HepG2 (cell line): ENCODE measurements around the gene CEP170. TPM values are rescaled to one million over a fixed set of nuclear protein-coding genes. Genes with fewer than 3 reads are reported as not detected.

Experiments used
- ATAC-seq: fragments of 200-7000 bp; cut with Tn5 transposase; 3 replicates; pipeline ENCODE4 v1.9.1; 2020; ENCODE audit warnings: mild to moderate bottlenecking, moderate library complexity
- BruUV-seq: library from RNA; stranded (reverse); fragments of 400-500 nt; replicated peaks from 2 replicates; lab custom pipeline; 2021; lab: Mats Ljungman, UMichigan
- CTCF ChIA-PET: fragments of 300-600 bp; formaldehyde crosslinking; extraction: SDS; loops from one replicate; lab custom pipeline; 2021; ENCODE audit warnings: low total read pairs, inconsistent platforms, low intra/inter-chr PET ratio; lab: Yijun Ruan, JAX
- POLR2A ChIA-PET: fragments of 350-600 bp; sonication (Branson Sonifier 250); formaldehyde crosslinking; loops from one replicate; lab custom pipeline; 2020; ENCODE audit warnings: antibody characterized with exemption, inconsistent platforms; lab: Yijun Ruan, JAX
- DNase-seq: peaks from one replicate; pipeline ENCODE4 v3.0.0-alpha.2; 2015; ENCODE audit warnings: low spot score
- FAIRE-seq: peaks from 3 replicates; lab custom pipeline; 2011; peaks lifted over from hg19 to GRCh38; lab: Jason Lieb, UNC
- H2AFZ ChIP-seq: one replicate; pipeline ENCODE4 v1.6.1; 2011; ENCODE audit warnings: low read length, inconsistent platforms
- H3K27ac ChIP-seq: fragments of 300-600 bp; 3 replicates; pipeline ENCODE4 v1.8.0; 2011; ENCODE audit warnings: mixed run types, mild to moderate bottlenecking, mixed read lengths, low read length, inconsistent platforms; ENCODE audit not compliant: insufficient read depth; ENCODE audit errors: extremely low read length
- H3K27me3 ChIP-seq, 2 experiments: fragments of 200-600 bp in 1 of 2; 2 replicates in 1 of 2; 3 replicates in 1 of 2; pipeline versions ENCODE4 v1.6.0 to v1.8.0; 2011; ENCODE audit warnings: low read length in 2 of 2, mild to moderate bottlenecking in 2 of 2, moderate library complexity in 2 of 2, inconsistent platforms in 1 of 2; ENCODE audit not compliant: insufficient read depth in 2 of 2, control insufficient read depth in 1 of 2
- H3K36me3 ChIP-seq, 2 experiments: fragments of 200-600 bp in 1 of 2; replicated peaks in 1 of 2; 2 replicates in 1 of 2; 3 replicates in 1 of 2; pipeline versions ENCODE4 v1.5.1 to v1.8.0; 2011; ENCODE audit warnings: low read length in 2 of 2, inconsistent platforms in 1 of 2; ENCODE audit not compliant: insufficient read depth in 2 of 2, control insufficient read depth in 1 of 2
- H3K4me1 ChIP-seq: 2 replicates; pipeline ENCODE4 v1.5.1; 2012; ENCODE audit warnings: low read length, inconsistent platforms; ENCODE audit not compliant: insufficient read depth
- H3K4me2 ChIP-seq: 2 replicates; pipeline ENCODE4 v1.6.0; 2011; ENCODE audit warnings: low read depth, low read length, inconsistent platforms
- H3K4me3 ChIP-seq, 3 experiments: fragments of 200-600 bp in 1 of 3; sonication (generic), shearing (Covaris generic) in 1 of 3; replicated peaks in 1 of 3; 2 replicates each; pipeline ENCODE4 v1.5.1; 2011 to 2016; ENCODE audit warnings: low read length in 3 of 3, inconsistent platforms in 2 of 3, low read depth in 2 of 3, mild to moderate bottlenecking in 2 of 3, control low read depth in 1 of 3, mixed read lengths in 1 of 3; ENCODE audit not compliant: insufficient read depth in 1 of 3
- H3K79me2 ChIP-seq: one replicate; pipeline ENCODE4 v1.6.1; 2011; ENCODE audit warnings: low read length, inconsistent platforms; ENCODE audit not compliant: insufficient read depth
- H3K9ac ChIP-seq: 2 replicates; pipeline ENCODE4 v1.6.0; 2011; ENCODE audit warnings: mild to moderate bottlenecking, low read depth, low read length, inconsistent platforms; ENCODE audit not compliant: insufficient read depth
- H3K9me3 ChIP-seq: 2 replicates; pipeline ENCODE4 v1.5.1; 2012; ENCODE audit warnings: mild to moderate bottlenecking, low read length
- H4K20me1 ChIP-seq: 2 replicates; pipeline ENCODE4 v1.6.0; 2011; ENCODE audit warnings: inconsistent platforms, mild to moderate bottlenecking, low read length, moderate library complexity; ENCODE audit not compliant: insufficient read depth
- ATF7-NPFF ChIP-seq: sonication (generic); formaldehyde crosslinking; IDR thresholded peaks from 2 replicates; pipeline ENCODE4 v1.8.1; 2023; ENCODE audit warnings: mild to moderate bottlenecking, low read depth, missing genetic modification reagents, moderate library complexity
- BORCS8-MEF2B ChIP-seq: sonication (generic); formaldehyde crosslinking; IDR thresholded peaks from 2 replicates; pipeline ENCODE4 v1.8.0; 2022; ENCODE audit warnings: mild to moderate bottlenecking, missing genetic modification reagents
- CERS6 ChIP-seq: sonication (generic); formaldehyde crosslinking; IDR thresholded peaks from 2 replicates; pipeline ENCODE4 v1.5.0; 2020; ENCODE audit warnings: missing genetic modification reagents
- KLF11 ChIP-seq: IDR thresholded peaks from 2 replicates; pipeline ENCODE4 v1.6.1; 2016; ENCODE audit warnings: missing compliant biosample characterization
- MIXL1 ChIP-seq: IDR thresholded peaks from 2 replicates; pipeline ENCODE4 v1.6.1; 2016
- MTA1 ChIP-seq: sonication (generic); formaldehyde crosslinking; IDR thresholded peaks from 2 replicates; pipeline ENCODE4 v1.4.0; 2020; ENCODE audit warnings: missing genetic modification reagents, mild to moderate bottlenecking, borderline replicate concordance
- RBFOX2 ChIP-seq: fragments of 200-400 bp; formaldehyde crosslinking; IDR thresholded peaks from 2 replicates; pipeline ENCODE4 v1.6.1; 2017; ENCODE audit warnings: low read depth, mild to moderate bottlenecking, low read length
- RELA ChIP-seq: sonication (generic); formaldehyde crosslinking; IDR thresholded peaks from 2 replicates; pipeline ENCODE4 v1.4.0; 2020; ENCODE audit warnings: missing genetic modification reagents
- SALL2 ChIP-seq: sonication (generic); formaldehyde crosslinking; IDR thresholded peaks from 2 replicates; pipeline ENCODE4 v1.8.1; 2023; ENCODE audit warnings: mild to moderate bottlenecking, missing genetic modification reagents, inconsistent platforms
- SIN3B ChIP-seq: fragments of 150-350 bp; IDR thresholded peaks from 2 replicates; pipeline ENCODE4 v1.6.1; 2014; ENCODE audit warnings: low read length
- ZNF10 ChIP-seq: sonication (generic); formaldehyde crosslinking; IDR thresholded peaks from 2 replicates; pipeline ENCODE4 v1.4.0; 2020; ENCODE audit warnings: mild to moderate bottlenecking, low read depth, missing genetic modification reagents, borderline replicate concordance
- ZNF24 ChIP-seq: fragments of 450-650 bp; IDR thresholded peaks from 2 replicates; pipeline ENCODE4 v1.6.1; 2017; ENCODE audit warnings: antibody characterized with exemption, mild to moderate bottlenecking
- ZNF317 ChIP-seq: sonication (generic); formaldehyde crosslinking; IDR thresholded peaks from 2 replicates; pipeline ENCODE4 v1.5.0; 2020; ENCODE audit warnings: mild to moderate bottlenecking, missing genetic modification reagents
- ZNF33A ChIP-seq: sonication (generic); formaldehyde crosslinking; IDR thresholded peaks from 2 replicates; pipeline ENCODE4 v1.5.1; 2020; ENCODE audit warnings: missing genetic modification reagents, mild to moderate bottlenecking, moderate library complexity, borderline replicate concordance
- ZNF512 ChIP-seq: sonication (generic); formaldehyde crosslinking; IDR thresholded peaks from 2 replicates; pipeline ENCODE4 v1.4.0; 2020; ENCODE audit warnings: mild to moderate bottlenecking, missing genetic modification reagents
- in situ Hi-C: cut with HindIII; loops from 2 replicates; pipeline ENCODE4 v1.10.0; 2017; ENCODE audit warnings: low pct_unique_long_range_greater_than_20kb; ENCODE audit not compliant: extremely low pct_ligation_motif_present
- intact Hi-C: fragments of 100-400 bp; cut with micrococcal nuclease; formaldehyde crosslinking; loops from one replicate; pipeline ENCODE4 v1.10.0; 2022; ENCODE audit not compliant: unreplicated experiment
- polyA plus RNA-seq, 8 experiments: library from polyadenylated mRNA; depleted of rRNA in 3 of 8; stranded (reverse) in 7 of 8; unstranded in 1 of 8; fragments of >200 nt; fragmentation: Illumina TruSeq in 4 of 8; extraction: Trizol in 4 of 8; gene quantifications; 2 replicates each; pipeline versions ENCODE4 v1.2.1 to v1.2.3, GENCODE V29; 2011 to 2016; ENCODE audit warnings: low read depth in 4 of 8, missing spikeins in 1 of 8, mixed read lengths in 1 of 8; ENCODE audit not compliant: insufficient read depth in 1 of 8
- total RNA-seq, 5 experiments: library from RNA; depleted of rRNA; stranded (reverse); fragments of >200 nt; fragmentation: Illumina TruSeq; extraction: Trizol; gene quantifications; 2 replicates each; pipeline ENCODE4 v1.2.3, GENCODE V29; 2016; ENCODE audit warnings: low read depth in 1 of 5
- TF ChIP-seq, protein P1 (sequence below): sonication (generic); formaldehyde crosslinking; IDR thresholded peaks from 2 replicates; pipeline ENCODE4 v1.4.0; 2020; ENCODE audit warnings: mild to moderate bottlenecking, missing genetic modification reagents

CEP170 gene
- total and polyA plus RNA-seq, 2 of the 13 experiments (the other 11 are each of a cell fraction or from before 2014, with no cell fraction given), result 23.0 to 28.6 TPM

DNA sequence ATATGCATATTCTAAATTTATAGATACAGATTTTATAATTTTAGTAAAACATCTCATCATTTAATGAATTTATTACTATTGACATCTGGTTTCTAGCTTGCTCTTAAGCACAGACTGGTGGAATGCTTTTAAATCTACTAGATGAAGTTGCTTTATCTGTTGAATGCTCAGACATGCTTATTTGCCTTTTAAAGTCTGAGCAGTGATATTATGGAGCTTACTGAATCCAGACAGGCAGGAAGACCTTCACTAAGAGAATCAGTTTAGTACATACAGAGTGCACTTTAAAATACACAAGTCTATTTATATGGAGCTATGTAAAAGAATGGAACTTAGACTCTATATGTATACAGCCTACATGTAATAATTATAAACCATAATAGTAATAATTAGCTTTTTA, 17.3 kb upstream of the CEP170 start:
- H4K20me1 ChIP-seq, result no peaks in the 10 kb centered on the region
- ChIA-PET POLR2A (interaction anchor here (0.9 kb wide), 1 partner anchor 17 kb away, joined by 3 read pairs; the partner anchor contains the start of gene SDCCAG8), CTCF (no interaction called here)
- no peaks in the 10 kb centered on the region for H3K9me3 ChIP-seq
- FAIRE-seq, result no peak
- H2AFZ ChIP-seq, result no peak overlapping the region
- peaks cover 0 to 5% of the 10 kb centered on the region in 2 experiments; a peak in 1 of 5 replicates for H3K36me3 ChIP-seq
- no peak overlapping the region for H3K27ac ChIP-seq
- no peak overlapping the region for H3K4me2 ChIP-seq
- no peak overlapping the region for H3K9ac ChIP-seq
- ATAC-seq, result no peak
- in situ Hi-C loops (no loop called here), intact Hi-C loops (no loop called here)
- no peaks in the 10 kb centered on the region for H3K27me3 ChIP-seq
- no peak overlapping the region for H3K4me3 ChIP-seq
- H3K4me1 ChIP-seq, result no peaks in the 10 kb centered on the region; the same call in 1 of the 2 replicates
- DNase-seq, result no peak
- H3K79me2 ChIP-seq, result no peaks in the 10 kb centered on the region
- BruUV-seq, result no TSS peak
- no peak for TF ChIP-seq ATF7-NPFF (CRISPR knock-in tag)
- TF ChIP-seq SALL2 (CRISPR knock-in tag), result no peak
- TF ChIP-seq BORCS8-MEF2B (CRISPR knock-in tag), result no peak
- TF ChIP-seq ZNF512 (CRISPR knock-in tag), result no peak
- no peak for TF ChIP-seq ZNF10 (CRISPR knock-in tag)
- TF ChIP-seq SIN3B, result no peak
- TF ChIP-seq RELA (CRISPR knock-in tag), result no peak
- TF ChIP-seq ZNF317 (CRISPR knock-in tag), result no peak
- no peak for TF ChIP-seq MTA1
- no peak for TF ChIP-seq ZNF33A
- TF ChIP-seq, protein P1, sequence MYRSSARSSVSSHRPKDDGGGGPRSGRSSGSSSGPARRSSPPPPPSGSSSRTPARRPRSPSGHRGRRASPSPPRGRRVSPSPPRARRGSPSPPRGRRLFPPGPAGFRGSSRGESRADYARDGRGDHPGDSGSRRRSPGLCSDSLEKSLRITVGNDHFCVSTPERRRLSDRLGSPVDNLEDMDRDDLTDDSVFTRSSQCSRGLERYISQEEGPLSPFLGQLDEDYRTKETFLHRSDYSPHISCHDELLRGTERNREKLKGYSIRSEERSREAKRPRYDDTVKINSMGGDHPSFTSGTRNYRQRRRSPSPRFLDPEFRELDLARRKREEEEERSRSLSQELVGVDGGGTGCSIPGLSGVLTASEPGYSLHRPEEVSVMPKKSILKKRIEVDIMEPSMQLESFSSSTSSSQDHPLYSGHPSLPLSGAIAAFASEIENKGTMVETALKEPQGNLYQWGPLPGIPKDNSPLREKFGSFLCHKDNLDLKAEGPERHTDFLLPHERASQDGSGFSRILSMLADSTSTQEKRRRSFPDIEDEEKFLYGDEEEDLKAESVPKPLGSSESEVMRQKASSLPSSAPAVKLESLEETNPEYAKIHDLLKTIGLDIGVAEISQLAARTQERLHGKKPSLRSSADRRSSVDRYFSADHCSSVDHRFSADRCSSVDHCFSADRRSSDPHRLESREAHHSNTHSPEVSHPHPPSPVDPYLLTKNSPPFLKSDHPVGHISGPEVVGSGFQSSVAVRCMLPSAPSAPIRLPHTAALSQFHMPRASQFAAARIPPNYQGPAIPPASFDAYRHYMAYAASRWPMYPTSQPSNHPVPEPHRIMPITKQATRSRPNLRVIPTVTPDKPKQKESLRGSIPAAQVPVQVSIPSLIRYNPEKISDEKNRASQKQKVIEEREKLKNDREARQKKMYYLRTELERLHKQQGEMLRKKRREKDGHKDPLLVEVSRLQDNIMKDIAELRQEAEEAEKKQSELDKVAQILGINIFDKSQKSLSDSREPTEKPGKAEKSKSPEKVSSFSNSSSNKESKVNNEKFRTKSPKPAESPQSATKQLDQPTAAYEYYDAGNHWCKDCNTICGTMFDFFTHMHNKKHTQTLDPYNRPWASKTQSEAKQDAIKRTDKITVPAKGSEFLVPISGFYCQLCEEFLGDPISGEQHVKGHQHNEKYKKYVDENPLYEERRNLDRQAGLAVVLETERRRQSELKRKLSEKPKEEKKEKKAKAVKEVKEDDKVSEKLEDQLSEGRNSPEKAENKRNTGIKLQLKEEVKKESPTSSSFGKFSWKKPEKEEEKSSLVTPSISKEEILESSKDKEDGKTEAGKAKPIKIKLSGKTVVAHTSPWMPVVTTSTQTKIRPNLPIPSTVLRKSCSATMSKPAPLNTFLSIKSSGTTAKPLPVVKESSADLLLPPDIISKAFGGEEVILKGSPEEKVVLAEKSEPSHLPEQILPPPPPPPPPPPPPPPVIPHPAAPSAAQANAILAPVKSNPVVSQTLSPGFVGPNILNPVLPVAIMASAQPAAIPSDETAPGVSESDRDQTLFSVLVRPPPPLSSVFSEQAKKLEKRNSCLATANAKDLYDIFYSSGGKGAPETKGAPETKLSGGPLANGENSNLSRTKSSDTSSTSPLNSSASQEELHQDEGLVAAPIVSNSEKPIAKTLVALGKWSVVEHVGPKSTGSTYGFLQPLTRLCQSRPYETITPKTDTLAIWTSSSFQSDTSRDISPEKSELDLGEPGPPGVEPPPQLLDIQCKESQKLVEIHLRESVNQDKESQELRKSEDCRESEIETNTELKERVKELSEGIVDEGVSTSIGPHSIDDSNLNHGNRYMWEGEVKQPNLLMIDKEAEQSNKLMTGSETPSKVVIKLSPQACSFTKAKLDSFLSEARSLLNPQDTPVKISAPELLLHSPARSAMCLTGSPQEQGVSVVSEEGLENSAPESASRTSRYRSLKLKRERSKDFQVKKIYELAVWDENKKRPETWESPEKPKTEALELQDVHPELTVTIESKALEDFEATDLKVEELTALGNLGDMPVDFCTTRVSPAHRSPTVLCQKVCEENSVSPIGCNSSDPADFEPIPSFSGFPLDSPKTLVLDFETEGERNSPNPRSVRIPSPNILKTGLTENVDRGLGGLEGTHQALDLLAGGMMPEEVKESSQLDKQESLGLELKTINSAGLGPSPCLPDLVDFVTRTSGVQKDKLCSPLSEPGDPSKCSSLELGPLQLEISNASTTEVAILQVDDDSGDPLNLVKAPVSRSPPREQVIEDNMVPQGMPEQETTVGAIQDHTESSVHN (CRISPR knock-in tag), result no peak
- TF ChIP-seq CERS6 (CRISPR knock-in tag), result no peak
- TF ChIP-seq KLF11 (CRISPR knock-in tag), result no peak
- no peak for TF ChIP-seq ZNF24
- TF ChIP-seq MIXL1, result no peak
- no peak for TF ChIP-seq RBFOX2
